ENCODE measurements around the gene PHC2.

Gene PHC2

GRCh38 chr1:33373606-33374005 is 57.3 kb downstream of the PHC2 start:
- DNase-seq (ENCODE audit: insufficient read length, low spot score) (no peak), FAIRE-seq (no peak)

DNA sequence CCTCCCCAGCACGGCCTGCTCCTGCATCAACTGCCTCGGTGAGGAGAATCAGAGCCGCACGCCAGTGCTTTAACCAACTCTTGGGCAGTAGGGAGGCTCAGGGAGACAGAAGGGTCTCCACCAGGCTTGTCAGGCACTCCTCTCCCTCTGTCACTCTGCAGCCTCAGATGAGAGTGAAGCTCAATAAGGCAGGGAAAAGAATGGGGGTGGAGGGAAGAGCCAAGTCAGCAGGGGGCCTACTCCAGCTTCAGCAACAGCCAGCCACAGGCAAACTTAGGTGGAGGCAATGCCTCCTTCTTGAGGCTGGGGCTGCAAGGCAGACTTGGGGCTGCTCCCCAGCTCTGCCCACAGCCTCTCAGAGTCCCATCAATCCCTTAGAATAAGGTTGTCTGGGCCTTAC is 58.2 kb downstream of the PHC2 start:
- no peak for DNase-seq (ENCODE audit: insufficient read length, low spot score)
- FAIRE-seq, result no peak

DNA sequence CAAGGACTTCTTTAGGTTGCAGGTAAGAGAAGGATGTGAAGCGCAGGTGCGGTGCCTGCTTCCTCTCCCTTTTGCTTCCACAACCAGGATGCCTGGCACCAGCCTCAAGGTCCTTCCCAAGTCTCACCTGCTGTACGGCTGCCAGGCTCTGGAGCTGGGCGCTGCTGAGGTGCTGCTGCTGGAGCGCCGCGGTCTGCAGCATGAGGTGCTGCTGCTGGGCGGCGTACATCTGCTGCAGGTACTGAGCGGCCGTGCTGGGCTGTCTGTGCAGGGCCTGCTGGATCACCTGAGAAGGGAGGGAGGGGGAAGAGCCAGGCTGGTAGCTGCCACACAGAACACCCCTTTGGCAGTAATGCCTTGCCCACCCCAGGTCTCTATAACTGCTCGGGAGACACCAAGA is 58.7 kb downstream of the PHC2 start:
- DNase-seq (ENCODE audit: insufficient read length, low spot score) (no peak), FAIRE-seq (no peak)

DNA sequence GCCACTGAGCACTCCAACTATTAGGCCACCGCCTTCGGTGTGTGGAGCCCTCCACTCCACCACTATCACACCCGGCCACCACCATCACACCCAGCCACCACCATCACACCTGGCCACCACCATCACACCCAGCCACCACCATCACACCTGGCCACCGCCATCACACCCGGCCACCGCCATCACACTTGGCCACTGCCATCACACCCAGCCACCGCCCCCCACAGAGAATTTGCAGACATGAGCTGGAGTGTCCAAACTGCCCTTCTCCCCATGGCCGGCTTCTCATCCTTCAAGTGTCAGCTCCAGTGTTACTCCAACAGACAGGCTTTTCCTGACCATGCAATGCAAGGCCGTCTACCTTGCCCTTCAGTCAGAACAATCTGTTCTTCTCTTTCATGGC is 59.6 kb downstream of the PHC2 start:
- FAIRE-seq (no peak), DNase-seq (ENCODE audit: insufficient read length, low spot score) (no peak)

DNA sequence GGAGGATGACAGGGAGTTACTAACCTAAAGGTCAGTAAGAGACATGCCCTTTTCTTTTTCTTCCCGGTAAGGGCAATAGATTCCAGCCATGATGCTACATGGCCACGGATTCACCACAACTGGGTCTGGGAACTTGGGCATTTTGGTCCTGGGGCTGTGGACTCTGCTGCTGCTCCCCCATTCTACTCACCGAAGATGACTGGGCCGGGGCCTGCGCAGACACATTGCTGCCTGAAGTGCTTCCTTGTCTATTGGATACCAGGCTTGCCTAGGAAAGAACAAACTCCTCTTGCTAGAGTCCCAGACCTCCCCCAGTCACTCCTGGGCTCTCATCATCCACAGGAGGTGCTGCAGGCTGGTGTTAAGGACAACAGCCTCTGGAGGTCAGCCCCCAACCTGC is 60.1 kb downstream of the PHC2 start:
- FAIRE-seq, result no peak
- no peak for DNase-seq (ENCODE audit: insufficient read length, low spot score)

GRCh38 chr1:33370301-33370700 is 60.6 kb downstream of the PHC2 start:
- FAIRE-seq (no peak), DNase-seq (ENCODE audit: insufficient read length, low spot score) (no peak)

DNA sequence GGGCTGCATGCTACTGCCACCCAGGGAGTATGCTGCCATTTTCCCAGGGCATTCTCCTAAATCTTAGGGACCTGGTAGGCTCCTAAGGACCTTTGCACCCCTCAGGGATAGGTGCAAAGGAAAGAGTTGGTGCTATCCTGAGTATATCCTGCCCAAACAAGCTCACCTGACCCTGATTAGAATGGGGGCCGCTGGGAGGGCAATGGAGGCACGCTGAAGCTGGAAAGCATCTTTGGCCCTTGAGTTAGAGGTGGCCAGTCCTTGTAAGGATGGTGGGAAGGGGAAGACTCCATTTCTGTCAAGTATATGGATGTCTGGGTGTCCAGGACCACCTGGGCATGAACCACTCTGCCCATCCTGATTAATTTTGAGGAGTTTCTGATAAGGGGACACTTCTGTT is 61.1 kb downstream of the PHC2 start:
- FAIRE-seq (no peak), DNase-seq (ENCODE audit: insufficient read length, low spot score) (no peak)

DNA sequence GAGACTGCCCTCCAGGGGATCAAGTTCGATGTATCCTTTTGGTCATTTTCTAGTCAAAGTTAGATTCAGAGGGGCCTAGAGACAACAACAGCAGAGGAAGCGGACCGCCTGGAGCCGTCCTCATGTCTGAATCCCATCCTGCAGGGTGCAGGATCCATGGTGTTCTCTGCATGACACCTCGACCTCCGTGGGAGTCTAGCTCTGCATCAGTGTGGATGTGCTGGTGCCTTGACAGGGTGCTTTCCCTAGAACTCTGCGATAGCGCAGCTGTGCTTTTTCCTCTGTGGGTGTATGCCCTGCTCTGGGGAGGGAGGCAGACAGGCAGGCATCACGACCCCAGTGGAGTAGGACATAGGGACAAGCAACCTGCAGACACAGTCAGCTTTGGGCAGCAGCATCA is 61.8 kb downstream of the PHC2 start:
- FAIRE-seq (no peak), DNase-seq (ENCODE audit: insufficient read length, low spot score) (no peak)

DNA sequence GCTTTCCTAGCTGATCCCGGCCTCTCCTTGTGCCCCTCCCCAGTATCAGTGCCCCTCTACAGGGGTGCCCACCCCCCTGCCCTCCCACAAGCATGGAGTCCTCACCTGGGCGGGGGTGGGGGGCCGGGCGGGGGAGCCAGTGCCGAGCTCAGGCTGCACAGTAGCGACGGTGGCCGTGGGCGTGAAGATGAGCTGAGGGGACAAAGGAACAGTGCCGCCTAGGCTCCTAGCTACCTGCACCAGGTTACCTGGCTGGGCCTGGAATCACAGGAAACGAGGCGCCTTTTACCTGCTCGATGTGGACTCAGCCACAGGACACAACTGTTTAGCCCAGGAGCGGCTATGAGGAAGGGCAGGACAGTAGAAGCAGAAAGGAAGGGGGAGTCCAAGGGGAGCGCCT is 62.5 kb downstream of the PHC2 start:
- DNase-seq (ENCODE audit: insufficient read length, low spot score), result no peak
- FAIRE-seq, result no peak

- DNase-seq (ENCODE audit: insufficient read length, low spot score), result peak; percentile 89
Observed at GRCh38 chr1:33367485-33368405, 63.1 kb downstream of the PHC2 start.

GRCh38 chr1:33366762-33367484 is 64.0 kb downstream of the PHC2 start:
- DNase-seq (ENCODE audit: insufficient read length, low spot score) (no peak), FAIRE-seq (no peak)

More at GRCh38 chr1:33367485-33368405, 63.1 kb downstream of the PHC2 start:
- peak; percentile 79 for FAIRE-seq

- FAIRE-seq, result no peak
- DNase-seq (ENCODE audit: insufficient read length, low spot score), result no peak
Observed at GRCh38 chr1:33365560-33365997, 65.3 kb downstream of the PHC2 start.

DNA sequence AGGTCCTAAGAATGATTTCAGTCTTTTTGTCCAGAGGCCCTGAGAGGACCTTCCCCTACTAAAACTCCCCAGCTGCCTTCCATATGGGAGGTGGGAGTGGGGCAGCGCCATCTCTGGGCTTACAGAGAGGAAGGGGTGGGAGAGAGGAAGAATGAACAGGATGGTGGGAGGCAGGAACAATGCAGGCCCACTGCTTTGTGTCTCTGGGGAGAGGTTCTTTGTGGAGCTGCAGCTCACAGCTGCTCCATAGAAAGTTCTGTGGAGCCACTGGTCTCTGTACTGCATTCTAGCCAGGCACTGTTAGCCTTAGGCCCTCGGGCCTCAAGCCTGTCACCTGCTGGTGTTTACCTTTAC is 66.4 kb downstream of the PHC2 start:
- DNase-seq (ENCODE audit: insufficient read length, low spot score), result no peak

GRCh38 chr1:33363470-33363861 is 67.4 kb downstream of the PHC2 start:
- no peak for DNase-seq (ENCODE audit: insufficient read length, low spot score)
- no peak for FAIRE-seq

More for the DNA sequence above, 66.4 kb downstream of the PHC2 start:
- FAIRE-seq, result no peak

DNA sequence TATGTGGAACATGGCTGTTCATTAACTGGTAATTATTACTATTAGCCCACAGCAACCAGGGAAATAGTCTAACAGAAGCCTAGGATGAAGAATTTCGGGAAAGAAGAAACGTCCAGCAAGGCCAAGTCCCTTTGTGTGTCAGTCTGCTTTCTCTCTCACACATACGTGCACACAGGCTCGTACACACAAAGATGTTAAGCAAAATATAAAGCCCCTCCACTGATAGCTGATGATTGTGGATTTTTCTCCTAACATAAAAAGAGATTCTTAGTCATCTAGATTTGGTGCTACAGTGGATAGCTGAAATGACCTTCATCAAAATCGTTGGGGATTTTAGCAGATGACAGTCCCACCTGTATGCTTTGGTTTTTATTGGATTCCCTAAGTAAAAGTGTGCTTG is 67.9 kb downstream of the PHC2 start:
- FAIRE-seq, result no peak
- DNase-seq (ENCODE audit: insufficient read length, low spot score), result no peak

GRCh38 chr1:33361532-33362235 is 69.2 kb downstream of the PHC2 start:
- FAIRE-seq, result no peak

DNA sequence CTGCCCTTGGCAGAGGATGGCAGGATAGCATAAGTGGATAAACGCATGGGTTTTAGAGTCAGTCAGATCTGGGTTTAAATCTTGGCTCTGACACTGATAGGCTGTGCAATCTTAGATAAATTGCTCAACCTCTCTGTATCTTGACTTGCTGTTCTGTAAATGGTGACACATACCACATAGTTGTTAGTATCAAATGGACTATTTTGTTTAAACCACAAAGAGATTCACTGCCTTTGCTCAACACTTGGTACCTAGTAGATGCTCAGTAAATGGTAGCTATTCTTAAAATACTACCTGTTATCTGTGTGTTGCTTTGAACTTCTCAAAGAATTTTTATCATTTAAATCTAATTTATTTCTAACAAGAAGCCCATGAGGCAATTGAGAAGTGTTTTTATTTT is 70.5 kb downstream of the PHC2 start:
- DNase-seq (ENCODE audit: insufficient read length, low spot score), result no peak
- FAIRE-seq, result no peak

More at GRCh38 chr1:33361532-33362235, 69.2 kb downstream of the PHC2 start:
- DNase-seq (ENCODE audit: insufficient read length, low spot score), result no peak

- FAIRE-seq (no peak), DNase-seq (ENCODE audit: insufficient read length, low spot score) (no peak)
Observed at GRCh38 chr1:33359931-33360330, 71.0 kb downstream of the PHC2 start.

DNA sequence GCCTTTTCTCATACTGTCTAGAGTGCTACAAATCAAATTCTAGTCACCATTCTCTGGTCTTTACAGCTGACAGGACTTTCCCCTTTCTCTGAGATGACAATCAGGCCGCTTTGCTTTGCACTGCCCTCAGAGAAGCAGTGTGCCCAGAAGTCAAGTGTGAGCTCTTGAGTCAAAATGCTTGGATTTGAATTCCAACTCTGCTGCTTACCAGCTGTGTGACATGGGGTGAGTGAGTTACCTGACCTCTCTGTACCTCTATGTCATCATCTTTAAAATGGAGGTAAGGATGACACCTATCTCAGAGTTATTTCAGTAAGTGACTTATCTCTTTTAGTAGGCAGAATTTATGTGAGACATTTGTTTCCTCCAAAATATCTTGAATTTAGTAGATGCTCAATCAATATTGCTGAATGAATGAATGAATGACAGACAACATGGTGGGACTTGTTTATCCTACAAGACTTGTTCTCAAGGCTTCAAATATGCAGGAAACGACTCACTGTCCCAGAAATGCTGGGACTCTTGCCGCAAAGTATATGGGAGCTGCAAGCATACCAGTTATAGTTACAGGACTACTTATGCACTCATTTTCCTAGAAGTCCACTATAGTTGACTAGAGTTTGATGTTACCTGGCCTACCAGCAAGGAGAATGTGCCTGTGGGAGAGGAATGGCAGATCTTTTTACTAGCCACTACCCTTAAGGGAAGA is 71.9 kb downstream of the PHC2 start:
- DNase-seq (ENCODE audit: insufficient read length, low spot score) (no peak), FAIRE-seq (no peak)

DNA sequence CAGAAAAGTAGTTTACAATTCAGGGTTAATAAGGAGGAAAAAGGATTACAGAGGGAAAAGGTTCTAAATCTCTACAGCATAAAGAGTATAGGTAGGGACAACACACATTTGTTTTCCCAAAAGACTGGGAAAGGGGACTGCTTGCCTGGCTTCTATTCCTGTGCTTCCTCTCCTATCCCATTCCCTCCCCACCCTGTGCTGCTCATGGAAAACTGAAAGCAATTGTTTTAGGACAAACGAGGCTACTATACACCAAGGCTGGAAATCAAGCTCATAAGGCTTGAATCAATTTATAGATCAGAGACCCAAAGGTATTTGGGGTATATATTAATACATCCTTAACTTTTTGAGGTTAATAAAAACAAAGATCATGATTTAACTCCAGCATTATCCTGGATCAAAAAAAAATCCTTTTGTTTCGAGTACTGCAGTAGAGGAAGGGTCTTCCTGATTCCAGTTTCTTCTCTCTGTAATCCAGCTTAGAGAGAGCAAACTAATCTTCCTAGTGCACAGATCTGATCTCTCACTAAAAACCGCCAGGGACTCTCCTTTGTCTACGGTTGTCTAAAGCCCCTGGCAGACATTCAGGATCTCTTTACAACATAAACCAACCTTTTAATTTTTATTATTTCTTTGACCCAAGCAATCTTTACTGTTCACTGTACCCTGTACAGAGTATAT is 72.6 kb downstream of the PHC2 start:
- no peak for DNase-seq (ENCODE audit: insufficient read length, low spot score)
- FAIRE-seq, result no peak

All from GM19239 (cell line).